Large intestine (tissue), 3 donors: ENCODE data around the gene TMIGD3. TPM values are rescaled to one million over a fixed set of nuclear protein-coding genes. Genes with fewer than 3 reads are reported as not detected.
A peak's percentile ranks its signal among the peaks of the same experiment; 100 is the strongest.

ENCODE experiments used
- DNase-seq, 2 donors: peaks; one replicate each; pipeline versions ENCODE4 v3.0.0 to v3.0.0-alpha.2; 2013
- H3K27ac ChIP-seq: one replicate; pipeline ENCODE4 v1.5.1; 2013; ENCODE audit warnings: low read length
- H3K27me3 ChIP-seq: 2 replicates; pipeline ENCODE4 v1.6.1; 2013; ENCODE audit warnings: low read length; ENCODE audit not compliant: control insufficient read depth, insufficient read depth
- H3K36me3 ChIP-seq: 2 replicates; pipeline ENCODE4 v1.6.1; 2013; ENCODE audit warnings: low read length; ENCODE audit not compliant: control insufficient read depth, insufficient read depth
- H3K4me1 ChIP-seq: one replicate; pipeline ENCODE4 v1.6.1; 2013; ENCODE audit warnings: low read length; ENCODE audit not compliant: control insufficient read depth, insufficient read depth
- H3K4me3 ChIP-seq: one replicate; pipeline ENCODE4 v1.5.1; 2013; ENCODE audit warnings: low read length
- H3K9me3 ChIP-seq: one replicate; pipeline ENCODE4 v1.6.1; 2013; ENCODE audit warnings: mild to moderate bottlenecking, low read depth, low read length, moderate library complexity; ENCODE audit not compliant: control insufficient read depth
- WGBS: methylation state at CpG from one replicate; pipeline ENCODE4 v1.1.5; 2013; ENCODE audit warnings: low lambda C conversion rate; ENCODE audit not compliant: insufficient coverage; 5-methylcytosine and 5-hydroxymethylcytosine counted together
- polyA plus RNA-seq: library from polyadenylated mRNA; unstranded; fragments of 120-200 nt; gene quantifications from one replicate; pipeline ENCODE4 v1.2.1, GENCODE V29; 2013

Gene TMIGD3
- polyA plus RNA-seq, 1 donor, result 1.4 TPM

DNA sequence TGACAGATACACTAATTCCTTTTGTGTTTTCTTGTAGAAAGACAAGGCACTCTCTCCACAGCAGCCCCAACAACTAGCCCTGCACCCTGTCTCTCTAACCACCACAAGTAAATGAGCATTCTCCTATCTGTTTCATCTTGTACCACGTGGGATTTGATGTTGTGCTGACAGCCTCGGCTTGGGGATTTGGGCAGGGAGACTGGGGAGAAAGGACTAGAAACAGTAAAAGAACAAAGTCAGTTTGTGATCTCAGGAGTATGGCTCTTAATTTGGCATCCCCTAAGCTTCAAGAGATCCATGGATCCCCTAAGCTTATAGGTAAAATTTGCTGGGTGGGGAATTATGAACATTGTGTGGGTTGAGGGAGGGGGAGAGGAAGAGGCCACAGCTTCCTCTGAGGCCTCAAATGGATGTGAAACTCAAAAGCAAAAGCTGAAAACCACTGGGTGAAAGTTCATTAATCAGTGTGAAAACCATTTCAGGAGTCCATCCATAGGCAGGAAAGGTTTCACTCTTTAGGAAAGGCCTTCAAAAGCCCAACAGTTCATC is 26.6 kb downstream of the TMIGD3 start:
- Histone ChIP-seq H3K4me3 (no peak overlapping the region), H3K27ac (no peak overlapping the region), H3K9me3 (no peaks in the 10 kb centered on the region), H3K4me1 (no peaks in the 10 kb centered on the region), H3K36me3 (peaks cover 6% of the 10 kb centered on the region), H3K27me3 (no peaks in the 10 kb centered on the region)
- WGBS, result no CpG with 5 or more reads among the region's 2 CpGs
- DNase-seq, result peak in 1 of 2 donors; percentile 20

DNA sequence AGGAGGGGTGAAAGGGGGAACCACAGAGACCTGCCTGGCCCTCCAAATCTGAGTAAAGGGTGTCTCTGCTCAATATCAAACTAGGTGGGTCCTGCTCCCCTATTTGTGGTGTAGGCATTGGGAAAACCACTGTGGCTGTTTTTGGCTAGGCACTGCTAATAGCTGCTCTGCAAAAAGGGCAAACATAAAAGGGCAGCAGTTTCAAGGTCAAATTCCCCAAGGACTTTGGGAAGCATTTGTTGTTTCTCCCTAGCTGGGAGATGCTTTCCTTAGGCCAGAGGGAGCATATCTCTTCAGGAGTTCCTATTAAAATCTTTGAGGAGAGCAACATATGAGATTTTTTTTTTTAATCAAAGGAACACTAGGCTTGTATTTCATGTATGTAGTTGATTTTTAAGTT is 27.2 kb downstream of the TMIGD3 start:
- Histone ChIP-seq H3K4me1 (no peaks in the 10 kb centered on the region), H3K36me3 (peaks cover 6% of the 10 kb centered on the region), H3K4me3 (no peak overlapping the region), H3K27me3 (no peaks in the 10 kb centered on the region), H3K9me3 (no peaks in the 10 kb centered on the region), H3K27ac (no peak overlapping the region)
- no peak for DNase-seq

DNA sequence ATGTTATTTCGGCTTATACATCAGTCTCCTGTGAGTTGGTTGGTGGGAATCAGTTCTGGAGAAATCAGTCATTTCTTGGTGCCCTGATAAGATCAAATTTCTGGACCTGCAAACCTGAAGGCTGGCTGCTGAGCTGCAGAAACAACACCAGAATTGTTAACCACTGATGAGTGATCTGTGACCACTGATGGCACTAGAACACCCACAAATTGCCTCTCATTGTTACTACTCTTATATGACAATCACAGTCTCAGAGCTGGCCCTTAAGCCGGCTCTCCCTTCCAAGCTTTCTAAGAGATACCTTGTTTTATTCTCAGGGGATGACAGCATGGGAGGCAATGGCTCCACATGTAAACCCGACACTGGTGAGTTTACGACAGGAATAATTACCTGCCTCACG is 27.7 kb downstream of the TMIGD3 start:
- Histone ChIP-seq H3K36me3 (peaks cover 6% of the 10 kb centered on the region), H3K4me1 (no peaks in the 10 kb centered on the region), H3K9me3 (no peaks in the 10 kb centered on the region), H3K27me3 (no peaks in the 10 kb centered on the region), H3K27ac (no peak overlapping the region), H3K4me3 (no peak overlapping the region)
- DNase-seq, result no peak
- 72% methylated on average over 3 of the region's 5 CpGs for WGBS

DNA sequence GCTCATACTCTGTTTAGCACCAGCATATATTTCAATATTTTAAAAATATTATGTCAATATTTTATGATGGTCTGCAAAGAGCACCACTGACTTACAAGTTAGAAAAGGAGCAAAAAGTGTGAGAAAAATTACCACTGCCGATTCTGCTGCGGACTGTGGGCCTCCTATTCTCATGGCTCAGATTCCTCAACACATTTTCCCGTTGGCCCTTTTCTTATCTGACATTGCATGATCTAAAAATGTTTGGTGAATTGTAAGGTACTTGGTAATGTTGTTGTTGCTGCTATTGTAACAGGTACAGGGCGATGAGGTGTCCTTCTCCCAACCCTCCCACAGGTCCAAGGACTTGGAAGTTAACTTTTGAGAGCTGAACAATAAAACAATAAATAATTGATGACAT is 28.9 kb downstream of the TMIGD3 start:
- DNase-seq, result no peak
- no peaks in the 10 kb centered on the region for H3K4me1 ChIP-seq
- no peaks in the 10 kb centered on the region for H3K9me3 ChIP-seq
- peaks cover 16% of the 10 kb centered on the region for H3K36me3 ChIP-seq
- H3K27ac ChIP-seq, result no peak overlapping the region
- no peaks in the 10 kb centered on the region for H3K27me3 ChIP-seq
- WGBS, result 100% methylated on average over 1 of the region's 4 CpGs
- H3K4me3 ChIP-seq, result no peak overlapping the region

DNA sequence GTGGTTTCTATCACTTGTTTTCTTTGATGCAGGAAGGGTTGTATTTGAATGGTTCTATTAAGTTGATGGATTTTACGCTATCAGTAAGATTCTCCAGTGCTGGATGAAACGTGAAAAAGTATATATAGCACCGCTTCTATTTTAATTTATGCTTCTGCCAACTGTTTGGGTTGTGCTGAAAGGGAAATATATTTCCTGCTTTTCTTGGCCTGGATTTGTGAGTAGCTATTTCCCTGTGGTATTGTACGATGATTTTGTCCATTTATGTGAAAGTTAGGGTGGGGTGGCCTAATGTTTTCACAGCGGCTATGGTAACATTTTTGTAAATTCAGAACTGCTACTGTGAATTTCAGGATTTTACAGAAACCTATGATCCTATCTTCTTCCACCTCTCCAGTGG is 29.3 kb downstream of the TMIGD3 start:
- Histone ChIP-seq H3K36me3 (peaks cover 19% of the 10 kb centered on the region), H3K4me3 (no peak overlapping the region)

DNA sequence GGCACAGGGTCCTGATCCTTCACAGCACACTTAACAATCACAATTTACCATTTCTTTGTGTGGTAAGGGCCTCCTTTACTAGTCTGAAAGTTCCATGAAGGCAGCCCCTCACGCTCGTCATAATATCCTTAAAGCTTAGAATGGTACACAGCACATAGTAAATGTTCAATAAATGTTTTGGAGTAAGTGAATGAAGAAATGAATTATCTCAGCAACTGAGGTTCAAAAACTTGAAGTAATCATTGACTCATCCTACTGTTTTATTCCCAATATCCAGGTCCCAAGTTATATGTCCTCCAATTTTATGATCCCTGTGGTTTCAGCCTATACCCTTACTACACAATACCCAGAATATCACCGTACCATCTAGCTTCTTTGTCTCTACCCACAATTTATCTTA is 31.9 kb downstream of the TMIGD3 start:
- H3K4me3 ChIP-seq, result no peak overlapping the region
- H3K27me3 ChIP-seq, result no peaks in the 10 kb centered on the region
- no peak for DNase-seq
- no peak overlapping the region for H3K27ac ChIP-seq
- 88% methylated on average over 1 of the region's 3 CpGs for WGBS
- H3K9me3 ChIP-seq, result no peaks in the 10 kb centered on the region
- no peaks in the 10 kb centered on the region for H3K4me1 ChIP-seq
- peaks cover 22% of the 10 kb centered on the region for H3K36me3 ChIP-seq

More for the DNA sequence above, 29.3 kb downstream of the TMIGD3 start:
- Histone ChIP-seq H3K9me3 (no peaks in the 10 kb centered on the region), H3K27ac (no peak overlapping the region), H3K4me1 (no peaks in the 10 kb centered on the region), H3K27me3 (no peaks in the 10 kb centered on the region)
- 94% methylated on average over 2 of the region's 5 CpGs for whole genome bisulfite sequencing
- no peak for DNase-seq

DNA sequence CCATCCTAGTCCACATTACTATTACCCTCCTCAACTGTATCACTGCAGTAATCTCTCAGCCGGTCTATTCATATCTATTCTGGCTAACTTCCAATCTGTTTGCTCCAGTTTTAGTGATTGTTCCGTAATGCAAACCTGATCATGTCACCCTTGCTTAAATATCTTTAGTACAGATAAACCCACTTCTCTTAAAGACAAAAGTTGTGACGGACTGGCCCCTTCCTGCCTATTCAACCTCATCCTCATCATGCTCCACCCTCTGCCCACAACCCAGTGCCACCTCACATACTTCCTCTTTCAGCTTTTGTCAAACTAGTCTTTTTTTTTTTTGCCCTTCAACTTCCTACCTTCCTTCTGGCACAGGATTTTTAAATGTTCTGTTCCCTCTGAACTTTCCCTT is 32.4 kb downstream of the TMIGD3 start:
- no CpG with 5 or more reads among the region's 3 CpGs for WGBS
- Histone ChIP-seq H3K4me1 (no peaks in the 10 kb centered on the region), H3K27me3 (no peaks in the 10 kb centered on the region), H3K9me3 (no peaks in the 10 kb centered on the region), H3K4me3 (no peak overlapping the region), H3K36me3 (peaks cover 22% of the 10 kb centered on the region), H3K27ac (no peak overlapping the region)
- no peak for DNase-seq

DNA sequence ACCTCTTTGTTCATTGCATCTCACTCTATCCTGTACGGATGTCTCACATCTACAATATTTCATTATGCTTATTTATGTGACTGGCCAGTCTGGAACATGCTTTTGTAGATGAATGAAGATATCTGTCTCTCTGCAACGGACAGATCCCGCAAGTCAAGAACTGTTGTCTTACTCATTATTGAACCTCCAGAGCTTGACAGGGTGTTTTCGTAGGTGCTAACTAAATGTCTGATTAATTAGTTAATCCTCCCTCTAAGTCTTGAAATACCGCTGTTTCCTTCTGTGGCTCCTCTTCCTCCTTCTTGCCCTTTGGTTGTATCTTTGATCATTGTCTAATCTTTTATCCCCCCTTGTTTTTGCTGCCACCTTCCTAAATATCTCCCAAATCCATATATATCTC is 32.8 kb downstream of the TMIGD3 start:
- WGBS, result 100% methylated on average over 1 of the region's 5 CpGs
- no peak overlapping the region for H3K4me3 ChIP-seq
- H3K9me3 ChIP-seq, result no peaks in the 10 kb centered on the region
- no peaks in the 10 kb centered on the region for H3K4me1 ChIP-seq
- peaks cover 22% of the 10 kb centered on the region for H3K36me3 ChIP-seq
- H3K27me3 ChIP-seq, result no peaks in the 10 kb centered on the region
- DNase-seq, result no peak
- no peak overlapping the region for H3K27ac ChIP-seq

DNA sequence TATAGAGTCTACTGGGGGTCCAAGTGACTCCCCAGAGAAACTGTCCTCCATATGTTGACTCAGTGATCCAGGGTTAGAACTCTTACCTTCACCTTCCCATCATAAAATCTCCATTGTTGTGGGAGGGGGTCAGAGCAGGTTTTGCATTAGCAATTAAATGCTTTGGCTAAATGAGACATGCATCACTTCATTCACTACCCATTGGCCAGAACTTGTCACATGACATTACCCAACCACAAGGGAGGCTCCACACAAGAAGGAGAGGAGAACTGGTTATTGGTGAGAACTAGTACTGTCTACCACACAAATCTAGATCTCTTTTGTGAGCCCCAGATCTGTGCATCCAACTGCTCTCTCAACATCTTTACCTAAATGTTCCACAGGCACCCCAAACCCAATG is 33.9 kb downstream of the TMIGD3 start:
- Histone ChIP-seq H3K9me3 (no peaks in the 10 kb centered on the region), H3K27me3 (no peaks in the 10 kb centered on the region), H3K36me3 (peaks cover 22% of the 10 kb centered on the region), H3K4me3 (no peak overlapping the region), H3K27ac (no peak overlapping the region), H3K4me1 (no peaks in the 10 kb centered on the region)
- DNase-seq, result no peak

DNA sequence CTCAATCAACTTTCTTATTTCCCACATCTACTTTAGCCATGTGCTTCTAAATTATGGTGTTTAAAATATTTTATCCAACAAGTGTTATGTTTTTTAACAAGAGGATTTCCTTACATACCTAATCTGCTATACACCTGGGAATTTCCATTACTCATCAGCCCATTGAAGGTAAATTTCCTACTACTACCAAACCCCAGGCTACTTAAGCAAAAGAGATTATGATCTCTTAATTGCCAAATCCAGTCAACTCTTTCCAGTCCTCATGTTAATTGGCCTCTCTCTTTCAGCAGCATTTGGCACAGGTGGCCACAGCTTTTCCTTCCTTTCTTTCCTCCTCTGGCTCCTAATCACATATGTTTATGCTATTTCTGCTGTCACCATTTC is 34.7 kb downstream of the TMIGD3 start:
- H3K27ac ChIP-seq, result no peak overlapping the region
- DNase-seq, result no peak
- no peaks in the 10 kb centered on the region for H3K27me3 ChIP-seq
- no peaks in the 10 kb centered on the region for H3K4me1 ChIP-seq
- H3K4me3 ChIP-seq, result no peak overlapping the region
- H3K36me3 ChIP-seq, result peaks cover 22% of the 10 kb centered on the region
- H3K9me3 ChIP-seq, result no peaks in the 10 kb centered on the region

DNA sequence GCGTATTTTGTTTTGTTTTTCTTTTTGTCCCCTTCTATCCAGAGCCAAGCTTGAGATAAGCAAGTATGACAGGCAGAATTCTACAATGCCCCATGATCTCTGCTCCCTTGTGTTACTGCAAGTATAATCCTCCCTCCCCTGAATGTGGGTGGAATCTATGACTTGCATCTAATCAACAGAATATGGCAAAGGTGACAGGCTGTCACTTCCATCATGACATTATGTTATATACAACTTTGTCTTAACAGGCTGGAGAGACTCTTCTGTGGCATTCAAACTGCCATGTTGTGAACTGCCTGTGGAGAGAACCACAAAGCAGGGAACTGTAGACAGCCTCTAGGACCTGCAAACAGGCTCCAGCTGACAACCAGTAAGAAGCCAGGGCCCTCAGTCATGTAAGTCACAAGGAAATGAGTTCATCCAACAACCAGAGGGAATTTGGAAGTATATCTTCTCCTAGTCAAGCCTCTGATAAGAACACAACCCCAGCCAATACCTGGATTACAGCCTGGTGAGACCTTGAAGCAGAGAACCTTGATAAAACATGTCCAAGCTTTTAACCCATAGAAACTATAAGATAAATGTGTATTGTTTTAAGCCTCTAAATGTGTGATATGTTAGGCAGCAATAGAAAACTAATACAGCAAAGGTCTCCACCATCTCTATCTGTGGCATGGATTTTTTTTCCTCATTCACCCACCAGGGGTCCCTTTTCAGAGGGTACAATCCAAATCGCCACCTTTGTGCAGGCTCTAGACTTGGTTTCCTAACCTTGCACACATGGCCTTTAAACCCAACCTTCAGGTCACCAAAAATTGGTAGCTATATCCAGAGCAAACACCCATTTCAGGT is 35.3 kb downstream of the TMIGD3 start:
- WGBS, result no CpG with 5 or more reads among the region's 2 CpGs

More for the DNA sequence above, 35.3 kb downstream of the TMIGD3 start:
- Histone ChIP-seq H3K36me3 (peaks cover 22% of the 10 kb centered on the region), H3K4me1 (peaks cover 2% of the 10 kb centered on the region), H3K27me3 (no peaks in the 10 kb centered on the region), H3K27ac (peak overlapping the region; percentile 13), H3K9me3 (no peaks in the 10 kb centered on the region), H3K4me3 (no peak overlapping the region)
- no peak for DNase-seq
